OCI-LY1 (cell line): ENCODE measurements around the gene DFFA.

Experiments used
- CTCF ChIP-seq: fragments of 200-600 bp; sonication (generic), shearing (Covaris generic); IDR thresholded peaks from 2 replicates; pipeline ENCODE4 v1.5.1; 2017; ENCODE audit warnings: mild to moderate bottlenecking, antibody characterized with exemption, low read length, moderate library complexity, mixed read lengths
- EZH2 ChIP-seq: fragments of 200-600 bp; sonication (generic), shearing (Covaris generic); IDR thresholded peaks from 2 replicates; pipeline ENCODE4 v1.8.0; 2017; ENCODE audit warnings: borderline replicate concordance, mixed run types, mild to moderate bottlenecking, antibody characterized with exemption, low read length, moderate library complexity, mixed read lengths

- no peak for TF ChIP-seq CTCF
- no peak for TF ChIP-seq EZH2
These were observed 12.2 kb upstream of the DFFA start for GRCh38 chr1:10484521-10484920.
